ENCODE results near the gene TGFB1I1.
"Not testable (repeated sequence)": the region's sequence is repeated elsewhere in the genome, so short reads cannot be mapped to it uniquely, and the experiment has no call there.

TGFB1I1 gene

DNA sequence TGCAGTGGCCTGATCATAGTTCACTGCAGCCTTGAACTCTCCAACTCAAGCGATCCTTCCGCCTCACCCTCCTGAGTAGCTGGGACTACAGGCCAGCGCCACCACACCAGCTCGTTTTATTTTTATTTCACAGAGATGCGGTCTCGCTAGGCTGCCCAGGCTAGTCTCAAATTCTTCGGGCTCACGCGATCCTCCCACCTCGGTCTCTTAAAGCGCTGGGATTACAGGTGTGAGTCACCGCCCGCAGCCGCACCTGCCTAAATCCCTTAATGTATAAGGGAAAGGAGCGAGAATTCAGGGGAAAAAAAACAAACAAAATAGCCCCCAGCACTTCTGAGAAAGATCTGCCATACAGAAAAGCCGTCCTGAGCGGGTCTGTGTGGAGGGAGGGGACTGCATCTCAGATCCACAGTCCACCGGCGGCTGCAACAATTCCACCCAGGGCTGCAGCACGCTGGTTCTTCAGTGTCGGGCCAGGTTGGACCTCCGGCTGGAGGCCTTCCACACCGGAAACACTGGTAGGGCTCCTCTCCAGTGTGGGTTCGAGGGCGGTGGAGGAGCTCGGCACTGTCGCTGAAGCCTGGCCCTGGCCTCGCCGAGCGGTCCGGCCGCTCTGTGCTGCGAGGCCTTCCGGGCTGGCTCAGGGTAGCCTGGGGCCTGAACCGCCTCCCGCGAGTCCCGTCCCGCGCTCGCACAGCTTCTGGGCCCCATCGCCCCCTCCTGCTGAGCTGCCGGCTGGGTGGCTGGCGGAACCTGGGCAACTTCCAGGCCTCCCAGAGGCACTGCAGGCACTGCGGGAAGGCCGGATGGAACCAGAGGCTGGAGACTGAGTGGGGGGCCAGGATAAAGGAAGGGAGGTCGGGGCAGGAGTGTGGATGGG, 36.4 kb upstream of the TGFB1I1 start:
- no peak for TF ChIP-seq CTCF (IDR thresholded peaks at IDR 0.05; ENCODE audit: poor library complexity, severe bottlenecking)
- no peaks in the 10 kb centered on the region for H3K4me1 ChIP-seq (ENCODE audit: insufficient read depth, poor library complexity, severe bottlenecking)
- no peaks in the 10 kb centered on the region for H3K27me3 ChIP-seq (ENCODE audit: insufficient read depth, poor library complexity, severe bottlenecking)
- no peak overlapping the region for H3K4me3 ChIP-seq (ENCODE audit: severe bottlenecking)
- no peak overlapping the region for H3K27ac ChIP-seq (ENCODE audit: poor library complexity, severe bottlenecking)
- H3K36me3 ChIP-seq (ENCODE audit: low read depth), result no peaks in the 10 kb centered on the region
- DNase-seq (ENCODE audit: low spot score), result peak; percentile 34
- no peak for ATAC-seq (ENCODE audit: low read depth)
- H3K9me3 ChIP-seq (ENCODE audit: severe bottlenecking), result no peaks in the 10 kb centered on the region

- Histone ChIP-seq H3K36me3 (ENCODE audit: low read depth) (no peaks in the 10 kb centered on the region), H3K9me3 (ENCODE audit: severe bottlenecking) (no peaks in the 10 kb centered on the region), H3K27ac (ENCODE audit: poor library complexity, severe bottlenecking) (no peak overlapping the region), H3K4me1 (ENCODE audit: insufficient read depth, poor library complexity, severe bottlenecking) (no peaks in the 10 kb centered on the region), H3K4me3 (ENCODE audit: severe bottlenecking) (no peak overlapping the region), H3K27me3 (ENCODE audit: insufficient read depth, poor library complexity, severe bottlenecking) (no peaks in the 10 kb centered on the region)
- DNase-seq (ENCODE audit: low spot score) (no peak), ATAC-seq (ENCODE audit: low read depth) (no peak)
- TF ChIP-seq CTCF (IDR thresholded peaks at IDR 0.05; ENCODE audit: poor library complexity, severe bottlenecking), result no peak
Observed at GRCh38 chr16:31436221-31437045, 35.5 kb upstream of the TGFB1I1 start.

DNA sequence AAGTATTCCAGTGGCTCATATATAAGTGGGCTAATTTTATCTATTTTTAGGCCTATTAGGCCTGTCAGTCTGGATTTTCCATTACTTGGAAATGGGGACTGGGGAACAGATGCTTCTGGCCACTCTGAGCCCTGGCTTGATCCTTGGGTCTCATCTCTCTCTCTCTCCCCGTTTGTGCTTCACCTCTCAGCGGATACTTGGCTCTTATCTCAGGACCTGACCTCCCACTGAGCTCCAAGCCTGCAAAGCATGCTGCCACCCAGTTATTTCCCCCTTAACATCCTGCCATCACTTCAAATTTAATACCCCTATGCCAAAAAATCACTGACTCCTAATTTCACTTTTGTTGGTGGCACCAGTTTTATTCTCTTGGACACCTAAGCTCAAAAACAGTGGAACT, 33.5 kb upstream of the TGFB1I1 start:
- ATAC-seq (ENCODE audit: low read depth) (no peak), DNase-seq (ENCODE audit: low spot score) (peak; percentile 15)
- Histone ChIP-seq H3K27ac (ENCODE audit: poor library complexity, severe bottlenecking) (no peak overlapping the region), H3K4me1 (ENCODE audit: insufficient read depth, poor library complexity, severe bottlenecking) (no peaks in the 10 kb centered on the region), H3K36me3 (ENCODE audit: low read depth) (no peaks in the 10 kb centered on the region), H3K9me3 (ENCODE audit: severe bottlenecking) (no peaks in the 10 kb centered on the region), H3K4me3 (ENCODE audit: severe bottlenecking) (no peak overlapping the region), H3K27me3 (ENCODE audit: insufficient read depth, poor library complexity, severe bottlenecking) (no peaks in the 10 kb centered on the region)
- TF ChIP-seq CTCF (IDR thresholded peaks at IDR 0.05; ENCODE audit: poor library complexity, severe bottlenecking), result no peak

DNA sequence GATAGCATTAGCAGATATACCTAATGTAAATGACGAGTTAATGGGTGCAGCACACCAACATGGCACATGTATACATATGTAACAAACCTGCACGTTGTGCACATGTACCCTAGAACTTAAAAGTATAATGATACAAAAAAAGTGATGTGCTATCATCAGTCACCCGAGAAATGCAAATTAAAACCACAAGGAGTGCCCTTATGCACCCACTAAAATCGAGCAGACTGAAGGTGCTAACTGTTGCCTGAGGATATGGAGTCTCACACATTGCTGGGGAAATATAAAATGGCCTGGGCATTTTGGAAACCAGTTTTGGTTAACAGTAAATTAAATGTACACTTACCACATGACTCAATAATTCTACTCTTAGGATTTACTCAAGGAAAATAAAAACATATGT, 32.9 kb upstream of the TGFB1I1 start:
- DNase-seq (ENCODE audit: low spot score); H3K36me3 ChIP-seq (ENCODE audit: low read depth); H3K4me1 ChIP-seq (ENCODE audit: insufficient read depth, poor library complexity, severe bottlenecking); H3K27ac ChIP-seq (ENCODE audit: poor library complexity, severe bottlenecking); H3K4me3 ChIP-seq (ENCODE audit: severe bottlenecking); H3K27me3 ChIP-seq (ENCODE audit: insufficient read depth, poor library complexity, severe bottlenecking); ATAC-seq (ENCODE audit: low read depth); H3K9me3 ChIP-seq (ENCODE audit: severe bottlenecking): not testable (repeated sequence)

- Histone ChIP-seq H3K36me3 (ENCODE audit: low read depth) (no peaks in the 10 kb centered on the region), H3K27me3 (ENCODE audit: insufficient read depth, poor library complexity, severe bottlenecking) (no peaks in the 10 kb centered on the region), H3K4me3 (ENCODE audit: severe bottlenecking) (no peak overlapping the region), H3K4me1 (ENCODE audit: insufficient read depth, poor library complexity, severe bottlenecking) (no peaks in the 10 kb centered on the region), H3K9me3 (ENCODE audit: severe bottlenecking) (no peaks in the 10 kb centered on the region), H3K27ac (ENCODE audit: poor library complexity, severe bottlenecking) (no peak overlapping the region)
- ATAC-seq (ENCODE audit: low read depth), result no peak
- DNase-seq (ENCODE audit: low spot score), result no peak
- TF ChIP-seq CTCF (IDR thresholded peaks at IDR 0.05; ENCODE audit: poor library complexity, severe bottlenecking), result no peak
Observed at GRCh38 chr16:31439519-31439918, 32.4 kb upstream of the TGFB1I1 start.

Data from RWPE2 (cell line).